GM10847 (cell line): ENCODE measurements around the gene BMPER.

Experiments used
- POLR2A ChIP-seq: IDR thresholded peaks from 2 replicates; pipeline ENCODE4 v1.6.1; 2011; ENCODE audit not compliant: insufficient read length; ENCODE audit errors: extremely low read depth

Gene BMPER

GRCh38 chr7:33932221-33932620 lies 26.9 kb downstream of the BMPER start:
- TF ChIP-seq POLR2A, result no peak

- TF ChIP-seq POLR2A, result no peak
Observed at GRCh38 chr7:33932832-33933468, 27.6 kb downstream of the BMPER start.

- no peak for TF ChIP-seq POLR2A
Observed at GRCh38 chr7:33933611-33934281, 28.4 kb downstream of the BMPER start.

- no peak for TF ChIP-seq POLR2A
Observed at GRCh38 chr7:33934391-33934790, 29.1 kb downstream of the BMPER start.

- TF ChIP-seq POLR2A, result no peak
Observed at GRCh38 chr7:33936503-33936902, 31.2 kb downstream of the BMPER start.

GRCh38 chr7:33937871-33938270 lies 32.5 kb downstream of the BMPER start:
- no peak for TF ChIP-seq POLR2A

GRCh38 chr7:33939121-33939520 lies 33.8 kb downstream of the BMPER start:
- TF ChIP-seq POLR2A, result no peak

- TF ChIP-seq POLR2A, result no peak
Observed at GRCh38 chr7:33940503-33940902, 35.2 kb downstream of the BMPER start.

- TF ChIP-seq POLR2A, result no peak
Observed at GRCh38 chr7:33941418-33941817, 36.1 kb downstream of the BMPER start.

GRCh38 chr7:33946094-33946699 lies 40.9 kb downstream of the BMPER start:
- no peak for TF ChIP-seq POLR2A

GRCh38 chr7:33950047-33950714 lies 44.8 kb downstream of the BMPER start:
- TF ChIP-seq POLR2A, result no peak

- TF ChIP-seq POLR2A, result no peak
Observed at GRCh38 chr7:33952824-33953223, 47.5 kb downstream of the BMPER start.

GRCh38 chr7:33958104-33958503 lies 52.8 kb downstream of the BMPER start:
- no peak for TF ChIP-seq POLR2A

GRCh38 chr7:33959676-33960075 lies 54.3 kb downstream of the BMPER start:
- TF ChIP-seq POLR2A, result no peak

- TF ChIP-seq POLR2A, result no peak
Observed at GRCh38 chr7:33961948-33962347, 56.6 kb downstream of the BMPER start.

GRCh38 chr7:33964417-33965182 lies 59.3 kb downstream of the BMPER start:
- TF ChIP-seq POLR2A, result no peak

- TF ChIP-seq POLR2A, result no peak
Observed at GRCh38 chr7:33965183-33965744, 59.9 kb downstream of the BMPER start.
